Tibial artery (tissue), 4 donors: ENCODE results near the gene CAMKMT.

ENCODE experiments used
- DNase-seq, 2 donors: peaks; one replicate each; pipeline ENCODE4 v3.0.0-alpha.2; 2019
- H3K27ac ChIP-seq, 2 donors: fragments of 200-600 bp; sonication (generic) in 1 of 2; 1 replicate in 1 of 2; 2 replicates in 1 of 2; pipeline ENCODE4 v1.5.1; 2018 to 2019; ENCODE audit warnings: mild to moderate bottlenecking in 1 of 2
- H3K27me3 ChIP-seq, 2 donors: fragments of 200-600 bp; sonication (generic) in 1 of 2; one replicate each; pipeline versions ENCODE4 v1.5.1 to v1.6.0; 2016 to 2019
- H3K36me3 ChIP-seq, 3 donors: fragments of 200-600 bp; sonication (generic) in 2 of 3; one replicate each; pipeline ENCODE4 v1.5.1; 2016 to 2019; ENCODE audit warnings: mild to moderate bottlenecking in 2 of 3
- H3K4me1 ChIP-seq, 4 donors: fragments of 200-600 bp; sonication (generic) in 2 of 4; 1 replicate in 3 of 4; 2 replicates in 1 of 4; pipeline ENCODE4 v1.5.1; 2016 to 2019
- H3K4me3 ChIP-seq, 2 donors: fragments of 200-600 bp; sonication (generic) in 1 of 2; 1 replicate in 1 of 2; 2 replicates in 1 of 2; pipeline ENCODE4 v1.5.1; 2018 to 2019; ENCODE audit warnings: mild to moderate bottlenecking in 2 of 2
- H3K9me3 ChIP-seq, 3 donors: fragments of 200-600 bp; sonication (generic) in 1 of 3; one replicate each; pipeline ENCODE4 v1.5.1; 2016 to 2019
- CTCF ChIP-seq, 2 experiments: fragments of 200-600 bp in 1 of 2; fragments of 450-650 bp in 1 of 2; IDR thresholded peaks; one replicate each; pipeline ENCODE4 v1.5.1; 2017 to 2019; ENCODE audit warnings: antibody characterized with exemption in 2 of 2, mild to moderate bottlenecking in 1 of 2, moderate library complexity in 1 of 2
- intact Hi-C: fragments of 100-400 bp; cut with DNase I; formaldehyde crosslinking; loops from one replicate; pipeline ENCODE4 v1.15.0; 2023; ENCODE audit warnings: low total_unique reads

CAMKMT gene

GRCh38 chr2:44744961-44745892 is 383.5 kb downstream of the CAMKMT start:
- H3K27ac ChIP-seq: no peak overlapping the region
- intact Hi-C loops: no loop called here
- DNase-seq: no peak
- no peaks in the 10 kb centered on the region for H3K27me3 ChIP-seq
- no peaks in the 10 kb centered on the region for H3K36me3 ChIP-seq
- TF ChIP-seq CTCF (IDR thresholded peaks at IDR 0.05): no peak
- no peak overlapping the region for H3K4me3 ChIP-seq
- no peaks in the 10 kb centered on the region for H3K9me3 ChIP-seq
- H3K4me1 ChIP-seq: peaks cover 0 to 26% (median 3%) of the 10 kb centered on the region in 4 donors

GRCh38 chr2:44745922-44746766 is 384.4 kb downstream of the CAMKMT start:
- intact Hi-C loops: no loop called here
- Histone ChIP-seq H3K4me1 (peaks cover 0 to 18% (median 2%) of the 10 kb centered on the region in 4 donors), H3K36me3 (no peaks in the 10 kb centered on the region), H3K27me3 (no peaks in the 10 kb centered on the region), H3K27ac (no peak overlapping the region), H3K4me3 (no peak overlapping the region), H3K9me3 (no peaks in the 10 kb centered on the region)
- no peak for DNase-seq
- TF ChIP-seq CTCF (IDR thresholded peaks at IDR 0.05): no peak

GRCh38 chr2:44746856-44747615 is 385.3 kb downstream of the CAMKMT start:
- H3K9me3 ChIP-seq: no peaks in the 10 kb centered on the region
- no peak overlapping the region for H3K27ac ChIP-seq
- H3K36me3 ChIP-seq: no peaks in the 10 kb centered on the region
- H3K4me1 ChIP-seq: peaks cover 0 to 13% (median 0%) of the 10 kb centered on the region in 4 donors
- DNase-seq: no peak
- no peak overlapping the region for H3K4me3 ChIP-seq
- no peak for TF ChIP-seq CTCF (IDR thresholded peaks at IDR 0.05)
- no peaks in the 10 kb centered on the region for H3K27me3 ChIP-seq
- intact Hi-C loops: no loop called here

- no peaks in the 10 kb centered on the region for H3K36me3 ChIP-seq
- no peak for DNase-seq
- TF ChIP-seq CTCF (IDR thresholded peaks at IDR 0.05): no peak
- no peak overlapping the region for H3K27ac ChIP-seq
- intact Hi-C loops: no loop called here
- H3K27me3 ChIP-seq: no peaks in the 10 kb centered on the region
- no peaks in the 10 kb centered on the region for H3K9me3 ChIP-seq
- no peak overlapping the region for H3K4me3 ChIP-seq
- peaks cover 0 to 13% (median 0%) of the 10 kb centered on the region in 4 donors for H3K4me1 ChIP-seq
Measured at GRCh38 chr2:44747794-44748193, 386.0 kb downstream of the CAMKMT start.

- intact Hi-C loops: no loop called here
- no peak for DNase-seq
- no peaks in the 10 kb centered on the region for H3K27me3 ChIP-seq
- no peak for TF ChIP-seq CTCF (IDR thresholded peaks at IDR 0.05)
- H3K36me3 ChIP-seq: no peaks in the 10 kb centered on the region
- H3K27ac ChIP-seq: no peak overlapping the region
- no peaks in the 10 kb centered on the region for H3K9me3 ChIP-seq
- no peak overlapping the region for H3K4me3 ChIP-seq
- no peaks in the 10 kb centered on the region for H3K4me1 ChIP-seq
Measured at GRCh38 chr2:44751754-44752479, 390.2 kb downstream of the CAMKMT start.
